ENCODE results near the gene MAP2K2.

Gene MAP2K2

GRCh38 chr19:4060621-4061177 is 63.2 kb downstream of the MAP2K2 start:
- DNase-seq (ENCODE audit: low read depth in 2 of 2): no peak

GRCh38 chr19:4059891-4060620 is 63.9 kb downstream of the MAP2K2 start:
- peak; percentile 53 to 67 for DNase-seq (ENCODE audit: low read depth in 2 of 2)

- no peak for DNase-seq (ENCODE audit: low read depth in 2 of 2)
Observed at GRCh38 chr19:4059453-4059871, 64.5 kb downstream of the MAP2K2 start.

GRCh38 chr19:4058693-4059452 is 65.0 kb downstream of the MAP2K2 start:
- DNase-seq (ENCODE audit: low read depth in 2 of 2): no peak

GRCh38 chr19:4057931-4058692 is 65.8 kb downstream of the MAP2K2 start:
- DNase-seq (ENCODE audit: low read depth in 2 of 2): peak; percentile 61 to 62

- DNase-seq (ENCODE audit: low read depth in 2 of 2): no peak
Observed at GRCh38 chr19:4055209-4055552, 68.7 kb downstream of the MAP2K2 start.

- DNase-seq (ENCODE audit: low read depth in 2 of 2): no peak
Observed at GRCh38 chr19:4054441-4055208, 69.3 kb downstream of the MAP2K2 start.

GRCh38 chr19:4053423-4054324 is 70.2 kb downstream of the MAP2K2 start:
- DNase-seq (ENCODE audit: low read depth in 2 of 2): no peak

- DNase-seq (ENCODE audit: low read depth in 2 of 2): no peak
Observed at GRCh38 chr19:4052993-4053422, 70.9 kb downstream of the MAP2K2 start.

GRCh38 chr19:4052114-4052992 is 71.6 kb downstream of the MAP2K2 start:
- no peak for DNase-seq (ENCODE audit: low read depth in 2 of 2)

- no peak for DNase-seq (ENCODE audit: low read depth in 2 of 2)
Observed at GRCh38 chr19:4051175-4052101, 72.5 kb downstream of the MAP2K2 start.

GRCh38 chr19:4049432-4049831 is 74.5 kb downstream of the MAP2K2 start:
- DNase-seq (ENCODE audit: low read depth in 2 of 2): no peak

- no peak for DNase-seq (ENCODE audit: low read depth in 2 of 2)
Observed at GRCh38 chr19:4046946-4047683, 76.8 kb downstream of the MAP2K2 start.

GRCh38 chr19:4046362-4046691 is 77.6 kb downstream of the MAP2K2 start:
- DNase-seq (ENCODE audit: low read depth in 2 of 2): no peak

GRCh38 chr19:4045597-4046361 is 78.1 kb downstream of the MAP2K2 start:
- DNase-seq (ENCODE audit: low read depth in 2 of 2): no peak

- no peak for DNase-seq (ENCODE audit: low read depth in 2 of 2)
Observed at GRCh38 chr19:4044990-4045465, 78.9 kb downstream of the MAP2K2 start.

Measured in stimulated activated CD8-positive, alpha-beta memory T cell treated with anti-CD3 and anti-CD28 coated beads, Interleukin-15, amount 100 ng/mL, for 4 hours (primary cell).